HAP-1 (cell line): Measurements from ENCODE around the gene USP35.

ENCODE experiments used
- DNase-seq, 2 experiments: peaks; one replicate each; pipeline ENCODE4 v3.0.0-alpha.2; 2016 to 2020; ENCODE audit warnings: low spot score in 2 of 2
- H3K27me3 ChIP-seq: fragments of 250-450 bp; sonication (Bioruptor Pico); 2 replicates; pipeline ENCODE4 v1.5.1; 2020; ENCODE audit warnings: low read depth, mild to moderate bottlenecking, moderate library complexity
- H3K36me3 ChIP-seq: fragments of 250-450 bp; sonication (Bioruptor Pico); replicated peaks from 2 replicates; pipeline ENCODE4 v1.5.1; 2020; ENCODE audit warnings: mild to moderate bottlenecking
- H3K4me1 ChIP-seq: fragments of 250-450 bp; sonication (Bioruptor Pico); 2 replicates; pipeline ENCODE4 v1.5.1; 2020; ENCODE audit warnings: mild to moderate bottlenecking
- H3K4me3 ChIP-seq: fragments of 250-450 bp; sonication (Bioruptor Pico); 2 replicates; pipeline ENCODE4 v1.5.1; 2020; ENCODE audit warnings: mild to moderate bottlenecking, moderate library complexity
- H3K9me3 ChIP-seq: fragments of 250-450 bp; sonication (Bioruptor Pico); 2 replicates; pipeline ENCODE4 v1.5.1; 2020; ENCODE audit warnings: mild to moderate bottlenecking, moderate library complexity
- in situ Hi-C: fragments of 300-500 bp; cut with MboI; formaldehyde crosslinking; loops from 3 replicates; pipeline ENCODE4 v1.14.3; 2020; ENCODE audit warnings: low sequenced_read_pairs, inconsistent platforms, mixed read lengths

USP35 gene

DNA sequence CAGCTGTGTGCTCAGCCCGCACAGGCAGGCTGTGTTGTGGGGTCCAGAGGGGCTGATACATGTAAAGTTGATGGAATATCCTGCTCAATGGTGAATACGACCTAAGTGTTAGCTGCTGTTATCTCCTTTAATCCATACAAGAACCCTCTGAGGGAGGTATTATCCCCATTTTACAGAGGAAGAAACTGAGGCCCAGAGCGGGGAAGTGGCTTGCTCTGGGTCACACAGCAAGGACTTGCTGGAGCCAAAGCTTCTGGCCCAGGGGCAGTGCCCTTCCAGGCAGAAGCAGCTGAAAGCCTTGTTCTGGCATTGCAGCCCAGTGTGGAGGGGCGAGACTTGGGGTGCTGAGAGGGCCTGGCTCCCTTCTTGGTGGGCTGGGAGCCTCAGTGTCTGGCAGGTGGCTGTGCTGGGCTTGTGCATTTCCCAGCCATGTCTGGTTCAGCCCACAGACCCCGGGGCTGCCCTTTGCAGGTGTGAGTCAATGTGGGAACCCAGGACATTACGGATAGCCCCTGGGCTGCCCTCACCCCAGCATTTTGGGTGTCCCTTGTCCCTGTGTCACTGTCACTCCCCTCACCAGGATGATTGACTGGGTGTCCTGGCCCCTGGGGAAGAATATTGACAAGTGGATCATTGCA lies 10.4 kb downstream of the USP35 start:
- H3K27me3 ChIP-seq, result no peaks in the 10 kb centered on the region
- H3K9me3 ChIP-seq, result no peaks in the 10 kb centered on the region
- in situ Hi-C loops, result no loop called here
- H3K36me3 ChIP-seq, result no peaks in the 10 kb centered on the region; the same call in 1 of the 2 replicates
- no peak for DNase-seq
- no peak overlapping the region for H3K4me3 ChIP-seq
- H3K4me1 ChIP-seq, result no peaks in the 10 kb centered on the region

DNA sequence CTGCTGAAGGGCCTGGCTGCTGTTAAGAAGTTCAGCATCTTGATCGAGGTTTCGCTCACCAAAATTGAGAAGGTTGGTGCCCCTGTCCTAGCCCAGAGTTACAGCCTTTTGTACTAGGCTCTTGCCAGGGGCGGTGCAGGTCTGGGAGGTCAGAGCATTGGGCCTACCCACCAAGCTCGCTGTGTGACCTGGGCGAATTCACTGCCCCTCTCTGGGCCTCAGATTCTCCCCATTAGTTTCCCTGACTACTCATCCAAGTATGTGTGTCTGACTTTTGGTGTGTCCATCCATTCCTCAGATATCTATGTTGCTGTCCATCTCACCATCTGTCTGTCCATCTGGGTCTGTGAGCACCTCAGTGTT lies 10.9 kb downstream of the USP35 start:
- in situ Hi-C loops, result no loop called here
- Histone ChIP-seq H3K36me3 (no peaks in the 10 kb centered on the region; the same call in 1 of the 2 replicates), H3K27me3 (no peaks in the 10 kb centered on the region)

DNA sequence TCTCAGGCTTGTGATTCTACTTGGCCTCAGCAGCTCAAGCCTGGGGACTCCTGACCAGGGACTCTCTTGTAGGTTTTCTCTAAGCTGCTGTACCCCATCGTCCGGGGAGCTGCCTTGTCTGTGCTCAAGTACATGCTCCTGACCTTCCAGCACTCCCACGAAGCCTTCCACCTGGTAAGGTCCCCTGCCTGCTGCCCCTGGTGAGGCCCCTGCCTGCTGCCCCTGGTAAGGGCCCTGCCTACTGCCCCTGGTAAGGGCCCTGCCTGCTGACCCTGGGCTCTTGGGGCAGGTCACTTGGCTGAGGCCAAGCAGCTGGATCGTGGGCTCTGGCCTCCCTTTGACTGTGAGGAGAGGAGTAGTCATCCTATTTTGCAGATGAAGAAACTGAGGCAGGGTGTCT lies 11.3 kb downstream of the USP35 start:
- in situ Hi-C loops, result no loop called here
- no peaks in the 10 kb centered on the region for H3K9me3 ChIP-seq

More for the DNA sequence above, 10.9 kb downstream of the USP35 start:
- H3K9me3 ChIP-seq, result no peaks in the 10 kb centered on the region
- no peaks in the 10 kb centered on the region for H3K4me1 ChIP-seq
- DNase-seq, result no peak
- H3K4me3 ChIP-seq, result no peak overlapping the region

DNA sequence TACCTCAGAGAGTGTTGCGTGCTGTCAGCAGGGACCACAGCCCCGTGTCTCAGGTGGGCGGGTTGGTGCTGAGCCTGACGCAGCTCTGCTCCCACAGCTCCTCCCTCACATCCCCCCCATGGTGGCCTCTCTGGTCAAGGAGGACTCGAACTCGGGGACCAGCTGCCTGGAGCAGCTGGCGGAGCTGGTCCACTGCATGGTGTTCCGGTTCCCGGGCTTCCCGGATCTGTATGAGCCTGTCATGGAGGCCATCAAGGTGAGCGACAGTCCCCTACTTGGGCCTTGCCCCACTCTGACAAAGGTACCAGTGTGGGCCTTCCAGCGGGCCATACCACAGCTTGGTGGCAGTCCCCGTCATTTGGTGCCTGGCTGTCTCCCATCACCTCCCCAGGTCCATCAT lies 11.8 kb downstream of the USP35 start:
- H3K36me3 ChIP-seq, result no peaks in the 10 kb centered on the region; the same call in 1 of the 2 replicates
- H3K9me3 ChIP-seq, result no peaks in the 10 kb centered on the region
- DNase-seq, result no peak
- H3K4me3 ChIP-seq, result no peak overlapping the region
- no peaks in the 10 kb centered on the region for H3K4me1 ChIP-seq
- no peaks in the 10 kb centered on the region for H3K27me3 ChIP-seq
- in situ Hi-C loops, result no loop called here

More for the DNA sequence above, 11.3 kb downstream of the USP35 start:
- Histone ChIP-seq H3K36me3 (no peaks in the 10 kb centered on the region; the same call in 1 of the 2 replicates), H3K27me3 (no peaks in the 10 kb centered on the region), H3K4me3 (no peak overlapping the region), H3K4me1 (no peaks in the 10 kb centered on the region)
- no peak for DNase-seq

DNA sequence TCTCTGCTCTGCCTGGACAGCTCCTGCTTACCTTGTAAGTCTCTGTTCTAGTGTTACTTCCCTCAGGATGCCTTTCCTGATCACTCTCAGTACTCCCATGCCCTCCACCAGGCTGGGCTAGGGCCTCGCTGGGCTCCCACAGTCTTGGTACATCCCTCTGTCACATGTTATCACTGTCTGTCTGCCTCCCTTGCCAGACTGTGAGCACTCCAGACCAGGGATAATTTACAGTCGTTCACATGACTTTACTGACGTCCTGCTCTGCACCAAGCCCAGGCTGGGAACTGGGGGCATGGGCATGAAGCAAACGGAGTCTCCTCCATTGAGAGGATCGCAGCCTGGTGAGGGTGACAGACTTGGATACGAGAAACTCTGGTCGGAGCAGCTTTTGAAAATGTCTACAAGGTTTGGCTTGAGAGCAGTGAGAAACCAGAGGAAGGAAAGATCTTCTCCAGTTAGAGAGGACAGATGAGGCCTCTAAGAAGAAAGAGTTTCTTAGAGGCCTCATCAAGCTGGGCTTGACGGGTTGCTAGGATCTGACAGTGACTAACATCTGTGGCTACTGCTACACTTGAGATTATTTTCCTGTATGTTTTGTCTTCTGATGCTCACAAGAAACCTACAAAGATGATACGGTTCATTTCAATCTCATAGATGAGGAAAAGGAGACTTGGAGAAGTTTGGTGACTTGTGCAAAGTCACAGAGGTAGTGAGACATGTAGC lies 12.5 kb downstream of the USP35 start:
- H3K27me3 ChIP-seq, result no peaks in the 10 kb centered on the region
- H3K9me3 ChIP-seq, result no peaks in the 10 kb centered on the region
- no peaks in the 10 kb centered on the region; the same call in none of the 2 replicates for H3K36me3 ChIP-seq
- no peak overlapping the region for H3K4me3 ChIP-seq
- no peak for DNase-seq
- H3K4me1 ChIP-seq, result no peaks in the 10 kb centered on the region
- in situ Hi-C loops, result no loop called here

DNA sequence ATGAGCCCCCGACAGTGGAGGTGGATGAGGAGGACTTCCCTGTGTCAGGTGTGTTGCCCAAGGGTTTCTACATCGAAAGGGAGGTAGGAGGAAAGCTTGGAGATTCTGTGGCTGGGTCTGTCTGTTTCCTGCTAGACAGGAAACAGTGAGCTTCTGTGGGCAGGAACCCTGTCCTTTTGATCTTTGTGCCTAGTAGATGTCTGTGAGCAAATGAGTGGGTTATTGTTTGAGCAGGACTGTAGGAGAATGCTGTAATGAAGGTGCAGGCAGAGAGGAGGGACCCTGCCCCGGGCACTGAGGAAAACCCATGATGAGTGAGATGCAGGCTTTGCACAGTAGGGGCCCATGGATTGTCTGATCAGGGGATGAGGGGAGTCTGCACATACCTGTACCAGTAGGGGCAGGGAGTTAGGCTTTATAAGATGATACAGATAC lies 14.0 kb downstream of the USP35 start:
- Histone ChIP-seq H3K4me3 (no peak overlapping the region), H3K4me1 (no peaks in the 10 kb centered on the region), H3K36me3 (no peaks in the 10 kb centered on the region; the same call in none of the 2 replicates), H3K27me3 (no peaks in the 10 kb centered on the region), H3K9me3 (no peaks in the 10 kb centered on the region)
- DNase-seq, result no peak
- in situ Hi-C loops, result no loop called here

DNA sequence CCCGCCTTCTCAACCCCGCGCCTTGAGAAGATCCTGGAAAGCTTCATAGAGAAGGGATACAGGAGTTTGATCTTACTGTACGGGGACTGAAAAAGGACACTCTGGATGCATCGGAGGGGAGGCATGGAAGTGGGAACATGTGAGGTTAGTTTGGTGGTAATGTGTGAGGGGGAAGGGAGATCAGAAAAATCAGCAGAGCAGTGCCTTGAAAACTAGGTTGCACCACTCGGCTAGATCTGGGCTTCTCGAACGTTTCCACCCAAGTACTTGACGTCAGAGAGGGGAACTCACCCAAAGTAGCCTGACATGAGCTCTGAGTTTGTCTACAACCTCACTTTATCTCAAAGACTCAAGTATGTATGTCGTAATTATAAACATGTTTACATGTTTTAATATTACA lies 14.5 kb downstream of the USP35 start:
- H3K4me3 ChIP-seq, result no peak overlapping the region
- no peaks in the 10 kb centered on the region for H3K27me3 ChIP-seq
- H3K9me3 ChIP-seq, result no peaks in the 10 kb centered on the region
- DNase-seq, result no peak
- in situ Hi-C loops, result no loop called here
- no peaks in the 10 kb centered on the region for H3K4me1 ChIP-seq
- H3K36me3 ChIP-seq, result no peaks in the 10 kb centered on the region; the same call in none of the 2 replicates

DNA sequence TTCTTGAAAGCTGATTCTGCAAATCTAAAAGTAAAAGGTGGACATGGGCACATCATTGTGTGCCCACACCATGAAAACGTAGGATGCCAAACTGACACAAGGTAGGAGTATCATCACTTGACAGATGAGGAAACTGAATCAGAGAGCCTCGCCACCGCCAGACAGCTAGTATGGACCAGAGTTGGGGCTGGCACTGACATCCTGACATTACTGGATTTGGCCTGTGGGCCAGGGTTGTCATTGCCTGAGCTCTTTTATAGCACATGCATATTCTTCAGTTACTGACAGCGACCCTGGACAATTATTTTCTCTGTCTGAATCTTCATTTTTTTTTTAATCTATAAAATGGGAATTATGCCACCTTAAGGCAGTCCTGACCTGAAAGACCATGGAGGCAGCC lies 16.5 kb downstream of the USP35 start:
- H3K4me3 ChIP-seq, result no peak overlapping the region
- no peaks in the 10 kb centered on the region for H3K27me3 ChIP-seq
- H3K4me1 ChIP-seq, result no peaks in the 10 kb centered on the region
- no peak for DNase-seq
- in situ Hi-C loops, result no loop called here
- no peaks in the 10 kb centered on the region for H3K9me3 ChIP-seq
- peaks cover 7% of the 10 kb centered on the region for H3K36me3 ChIP-seq

DNA sequence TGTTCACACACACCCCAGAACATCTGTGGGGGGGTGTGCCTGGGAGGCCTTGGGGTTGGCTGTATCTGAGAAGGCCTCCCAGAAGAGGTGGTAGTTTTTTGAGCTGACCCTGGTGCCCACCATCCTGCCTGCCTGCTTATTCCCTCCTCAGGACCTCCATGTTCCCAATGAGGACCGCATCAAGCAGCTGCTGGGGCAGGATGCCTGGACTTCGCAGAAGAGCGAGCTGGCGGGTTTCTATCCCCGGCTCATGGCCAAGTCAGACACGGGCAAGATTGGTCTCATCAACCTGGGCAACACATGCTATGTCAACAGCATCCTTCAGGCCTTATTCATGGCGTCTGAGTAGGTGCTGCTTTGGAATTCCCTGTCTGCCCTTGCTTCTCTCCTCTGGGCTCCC lies 17.0 kb downstream of the USP35 start:
- H3K4me1 ChIP-seq, result no peaks in the 10 kb centered on the region
- no peaks in the 10 kb centered on the region for H3K27me3 ChIP-seq
- H3K36me3 ChIP-seq, result peaks cover 10% of the 10 kb centered on the region
- H3K9me3 ChIP-seq, result no peaks in the 10 kb centered on the region
- in situ Hi-C loops, result no loop called here
- no peak for DNase-seq
- no peak overlapping the region for H3K4me3 ChIP-seq

DNA sequence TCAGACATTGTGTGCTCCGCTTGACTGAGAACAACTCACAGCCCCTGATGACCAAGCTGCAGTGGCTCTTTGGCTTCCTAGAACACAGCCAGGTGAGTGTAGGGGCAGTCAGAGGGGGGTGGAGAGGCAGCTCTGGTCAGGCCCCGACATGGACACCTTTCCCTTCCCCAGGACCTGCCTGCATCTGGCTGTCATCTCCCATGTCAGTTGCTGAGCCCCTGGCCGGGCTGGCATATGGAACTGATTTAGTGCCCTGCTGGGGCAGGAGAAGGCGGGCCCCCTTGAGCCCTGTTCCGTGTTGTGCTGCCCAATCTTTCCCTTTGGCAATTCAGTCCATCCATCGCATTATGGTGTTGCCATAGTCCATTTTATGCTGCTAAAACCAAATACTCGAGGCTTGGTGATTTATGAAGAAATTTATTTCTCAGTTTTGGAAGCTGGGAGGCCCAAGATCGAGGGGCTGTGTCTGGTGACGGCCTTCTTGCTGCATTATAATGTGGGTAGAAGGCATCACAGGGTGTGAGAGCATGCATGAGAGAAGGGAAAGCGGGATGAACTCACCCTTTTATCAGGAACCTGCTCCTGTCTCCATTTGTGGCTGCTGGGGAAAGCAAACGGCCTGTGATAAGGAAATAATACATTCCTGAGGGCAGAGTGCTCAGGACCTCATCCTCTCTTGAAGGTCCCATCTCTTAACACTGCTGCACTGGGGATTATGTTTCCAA lies 19.0 kb downstream of the USP35 start:
- 0 out of 2 replicates have a peak, but pooled peaks cover 3% of the 10 kb centered on the region for H3K9me3 ChIP-seq
- in situ Hi-C loops, result no loop called here
- H3K27me3 ChIP-seq, result no peaks in the 10 kb centered on the region
- no peak overlapping the region for H3K4me3 ChIP-seq
- no peak for DNase-seq
- no peaks in the 10 kb centered on the region for H3K4me1 ChIP-seq
- peaks cover 19% of the 10 kb centered on the region for H3K36me3 ChIP-seq

DNA sequence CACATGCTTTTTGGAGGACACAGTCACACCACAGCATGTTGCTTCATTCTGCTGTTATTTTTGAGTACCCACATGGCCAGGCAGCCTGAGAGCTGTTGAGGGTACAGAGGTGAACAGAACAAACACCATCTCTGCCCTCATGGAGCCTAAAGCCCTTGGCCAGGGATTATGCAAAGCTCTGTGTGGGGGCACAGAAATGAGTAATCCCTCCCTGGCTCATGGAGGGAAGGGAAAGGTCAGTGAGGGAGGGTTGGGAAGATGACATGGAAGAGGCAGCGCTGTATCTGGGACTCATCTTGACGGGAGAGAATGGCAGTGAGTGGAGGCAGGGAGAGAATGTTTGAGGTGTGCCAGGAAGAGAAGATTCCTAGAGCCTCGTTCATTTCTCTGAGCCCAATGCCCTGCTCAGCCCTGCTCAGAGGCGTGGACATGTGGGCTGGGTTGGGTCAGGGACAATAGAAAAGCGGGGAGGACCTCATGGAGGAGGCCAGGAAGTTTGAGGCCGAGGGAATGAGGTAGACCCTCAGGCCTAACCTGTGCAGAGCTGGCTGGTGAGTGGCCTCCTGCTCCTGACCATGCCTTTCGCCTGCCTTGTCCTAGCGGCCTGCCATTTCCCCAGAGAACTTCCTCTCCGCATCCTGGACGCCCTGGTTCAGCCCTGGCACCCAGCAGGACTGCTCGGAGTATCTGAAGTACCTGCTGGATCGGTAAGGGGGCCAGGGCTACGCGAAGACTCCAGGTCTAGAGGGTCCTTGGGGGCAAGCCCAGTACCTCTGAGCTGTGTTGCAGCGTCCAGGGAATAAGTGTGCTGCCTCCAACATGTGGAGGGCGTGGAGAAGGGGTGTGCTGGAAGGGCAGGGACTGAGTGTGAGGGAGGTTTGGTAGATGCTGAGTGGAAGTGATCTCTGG lies 19.8 kb downstream of the USP35 start:
- DNase-seq, result no peak
- peaks cover 22% of the 10 kb centered on the region for H3K36me3 ChIP-seq
- no peaks in the 10 kb centered on the region for H3K4me1 ChIP-seq
- in situ Hi-C loops, result no loop called here
- 0 out of 2 replicates have a peak, but pooled peaks cover 3% of the 10 kb centered on the region for H3K9me3 ChIP-seq
- H3K4me3 ChIP-seq, result no peak overlapping the region
- H3K27me3 ChIP-seq, result no peaks in the 10 kb centered on the region

DNA sequence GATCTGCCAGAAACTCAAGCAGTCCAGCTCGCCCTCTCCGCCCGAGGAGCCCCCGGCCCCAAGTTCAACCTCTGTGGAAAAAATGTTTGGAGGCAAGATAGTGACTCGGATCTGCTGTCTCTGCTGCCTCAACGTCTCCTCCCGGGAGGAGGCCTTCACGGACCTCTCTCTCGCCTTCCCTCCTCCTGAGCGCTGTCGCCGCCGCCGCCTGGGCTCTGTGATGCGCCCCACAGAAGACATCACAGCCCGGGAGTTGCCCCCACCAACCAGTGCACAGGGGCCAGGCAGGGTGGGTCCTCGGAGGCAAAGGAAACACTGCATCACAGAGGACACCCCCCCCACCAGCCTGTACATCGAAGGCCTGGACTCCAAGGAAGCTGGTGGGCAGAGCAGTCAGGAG lies 20.8 kb downstream of the USP35 start:
- no peak overlapping the region for H3K4me3 ChIP-seq
- H3K4me1 ChIP-seq, result no peaks in the 10 kb centered on the region
- in situ Hi-C loops, result no loop called here
- no peak for DNase-seq
- H3K36me3 ChIP-seq, result peaks cover 23% of the 10 kb centered on the region
- no peaks in the 10 kb centered on the region for H3K27me3 ChIP-seq
- 0 out of 2 replicates have a peak, but pooled peaks cover 3% of the 10 kb centered on the region for H3K9me3 ChIP-seq

DNA sequence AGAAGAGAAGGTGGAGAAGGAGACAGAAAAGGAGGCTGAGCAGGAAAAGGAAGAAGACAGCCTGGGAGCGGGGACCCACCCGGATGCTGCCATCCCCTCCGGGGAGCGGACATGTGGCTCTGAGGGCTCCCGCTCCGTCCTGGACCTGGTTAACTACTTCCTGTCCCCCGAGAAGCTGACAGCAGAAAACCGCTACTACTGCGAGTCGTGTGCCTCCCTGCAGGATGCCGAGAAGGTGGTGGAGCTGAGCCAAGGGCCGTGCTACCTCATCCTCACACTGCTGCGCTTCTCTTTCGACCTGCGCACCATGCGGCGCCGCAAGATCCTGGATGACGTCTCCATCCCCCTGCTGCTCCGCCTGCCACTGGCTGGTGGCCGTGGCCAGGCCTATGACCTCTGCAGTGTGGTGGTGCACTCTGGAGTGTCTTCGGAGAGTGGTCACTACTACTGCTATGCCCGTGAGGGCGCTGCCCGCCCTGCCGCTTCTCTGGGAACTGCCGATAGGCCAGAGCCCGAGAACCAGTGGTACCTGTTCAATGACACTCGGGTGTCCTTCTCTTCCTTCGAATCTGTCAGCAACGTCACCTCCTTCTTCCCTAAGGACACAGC lies 21.4 kb downstream of the USP35 start:
- DNase-seq, result no peak
- Histone ChIP-seq H3K36me3 (peaks cover 29% of the 10 kb centered on the region), H3K4me1 (no peaks in the 10 kb centered on the region), H3K27me3 (no peaks in the 10 kb centered on the region), H3K9me3 (0 out of 2 replicates have a peak, but pooled peaks cover 3% of the 10 kb centered on the region), H3K4me3 (no peak overlapping the region)
- in situ Hi-C loops, result no loop called here
